Sciatic nerve (tissue), 2 donors: ENCODE measurements around the gene SMC1B. TPM values are rescaled to one million over a fixed set of nuclear protein-coding genes. Genes with fewer than 3 reads are reported as not detected.
"Not testable (repeated sequence)": the region's sequence is repeated elsewhere in the genome, so short reads cannot be mapped to it uniquely, and the experiment has no call there.

Experiments
- ATAC-seq: fragments of 200-7000 bp; cut with Tn5 transposase; one replicate; pipeline ENCODE4 v1.9.1; 2020; ENCODE audit warnings: mild to moderate bottlenecking, moderate library complexity
- DNase-seq: peaks from one replicate; pipeline ENCODE4 v3.0.0-alpha.2; 2020; ENCODE audit warnings: low spot score
- intact Hi-C: fragments of 100-400 bp; cut with DNase I; formaldehyde crosslinking; loops from one replicate; pipeline ENCODE4 v1.14.2; 2022
- total RNA-seq: library from RNA; stranded (reverse); fragmentation: NEBNext Ultra II Directional; extraction: Animal tissue kit (Norgen Biotek cat#: 25700); gene quantifications from one replicate; pipeline ENCODE4 v1.2.1, GENCODE V29; 2021
- donor health status: DM: no; HTN: no; CAD: no.
- donor health status: DM: no; HTN: no; CAD: no.

SMC1B gene
- total RNA-seq, 1 donor from 2014 or later = not detected

DNA sequence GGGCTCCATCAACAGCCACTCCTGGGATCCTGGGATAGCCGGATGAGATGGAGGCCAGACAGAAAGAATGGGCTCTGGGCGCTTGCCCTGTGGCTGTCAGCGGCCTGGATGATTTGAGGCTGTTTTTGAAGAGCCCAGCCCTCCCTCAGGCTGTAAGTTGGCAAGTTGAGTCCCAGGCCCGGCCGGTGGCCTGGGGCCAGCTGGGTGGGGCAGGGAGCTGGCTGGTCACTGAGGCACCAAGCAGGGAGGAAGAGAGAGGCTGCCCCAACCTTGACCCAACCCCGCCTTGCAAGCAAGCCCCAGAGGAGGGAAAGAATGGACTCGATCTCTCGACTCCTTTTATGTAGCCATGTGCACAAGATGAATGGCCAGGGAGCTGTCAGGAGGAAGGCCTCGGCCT lies 35.0 kb upstream of the SMC1B start:
- DNase-seq (peak; percentile 81), ATAC-seq (peak; percentile 81)
- intact Hi-C loops = no loop called here

DNA sequence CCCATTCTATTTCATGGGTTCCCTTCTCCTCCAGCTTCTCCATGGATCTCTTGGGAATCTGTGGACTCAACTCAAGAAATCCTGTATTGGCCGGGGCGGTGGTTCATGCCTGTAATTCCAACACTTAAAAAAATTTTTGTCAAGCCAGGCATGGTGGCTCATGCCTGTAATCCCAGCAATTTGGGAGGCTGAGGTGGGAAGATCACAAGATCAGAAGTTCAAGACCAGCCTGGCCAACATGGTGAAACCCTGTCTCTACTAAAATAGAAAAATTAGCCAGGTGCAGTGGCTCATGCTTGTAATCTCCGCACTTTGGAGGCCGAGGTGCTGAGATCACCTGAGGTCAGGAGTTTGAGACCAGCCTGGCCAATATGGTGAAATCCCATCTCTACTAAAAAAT lies 34.2 kb upstream of the SMC1B start:
- DNase-seq, ATAC-seq, intact Hi-C loops: not testable (repeated sequence)

DNA sequence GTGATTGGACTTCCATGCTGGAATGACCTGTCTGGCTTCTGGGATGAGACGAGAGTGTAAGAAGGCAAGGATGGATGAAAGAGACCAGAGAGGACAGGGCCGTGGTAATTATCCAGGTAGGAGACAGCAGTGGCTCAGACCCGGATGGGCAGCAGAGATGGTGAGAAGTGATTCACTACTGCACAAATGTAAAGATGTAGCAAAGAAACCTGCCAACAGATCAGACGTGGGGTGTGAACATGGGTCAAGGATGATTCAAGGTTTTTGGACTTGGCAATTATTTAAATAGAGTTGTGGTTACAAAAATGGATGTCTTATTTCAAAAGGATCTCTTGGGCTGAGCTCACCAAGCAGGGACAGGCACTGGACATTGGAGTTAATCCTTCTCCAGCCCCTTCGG lies 32.8 kb upstream of the SMC1B start:
- ATAC-seq (no peak), DNase-seq (no peak)
- intact Hi-C loops = no loop called here

DNA sequence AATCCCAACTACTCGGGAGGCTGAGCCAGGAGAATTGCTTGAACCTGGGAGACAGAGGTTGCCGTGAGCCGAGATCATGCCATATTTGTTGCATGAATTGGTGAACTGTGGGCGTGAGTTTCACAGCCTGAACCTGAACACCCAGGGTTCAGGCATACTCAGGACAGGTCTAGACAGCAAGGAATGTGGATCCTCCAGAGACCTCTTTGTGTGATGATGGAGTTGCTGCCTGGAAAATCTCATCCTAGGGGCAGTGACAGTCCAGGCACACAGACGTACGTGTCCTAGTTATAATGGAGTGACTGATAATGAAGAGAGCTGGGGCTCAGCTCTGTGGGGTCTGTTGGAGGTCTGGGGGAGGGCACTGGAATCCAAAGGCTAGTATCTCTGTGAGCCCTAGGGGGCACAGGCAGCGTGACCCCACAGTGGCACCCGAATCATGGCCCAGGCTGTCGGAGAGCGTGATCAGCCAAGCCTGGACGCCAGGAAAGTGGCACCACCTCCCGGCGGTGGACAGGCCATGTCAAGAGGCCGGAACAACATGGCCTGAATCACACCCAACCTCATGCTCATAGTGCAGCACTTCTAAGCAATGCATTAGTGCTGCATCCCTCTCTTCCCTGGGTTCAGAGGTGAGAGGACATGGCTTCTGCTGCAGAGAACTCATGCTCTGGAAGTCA lies 31.8 kb upstream of the SMC1B start:
- ATAC-seq (no peak), DNase-seq (no peak)
- intact Hi-C loops = no loop called here

DNA sequence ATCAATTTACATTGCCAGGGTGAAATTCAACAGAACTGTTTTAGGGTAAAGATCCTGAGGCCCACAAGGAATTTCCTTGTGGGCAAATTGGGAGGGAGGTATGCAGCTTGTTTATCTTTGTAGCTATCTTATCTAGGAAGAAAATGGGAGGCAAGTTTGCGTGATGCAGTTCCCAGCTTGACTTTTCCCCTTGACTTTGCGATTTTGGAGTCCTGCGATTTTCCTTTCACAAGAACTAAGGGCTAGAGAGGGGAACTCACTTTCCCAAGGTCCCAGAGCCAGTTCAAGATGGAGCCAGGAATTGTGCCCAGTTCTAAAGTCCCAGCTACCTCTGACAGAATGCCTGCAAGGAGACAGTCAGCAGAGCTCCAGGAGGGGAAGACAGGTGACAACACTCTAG lies 30.8 kb upstream of the SMC1B start:
- DNase-seq = no peak
- intact Hi-C loops = no loop called here
- no peak for ATAC-seq

DNA sequence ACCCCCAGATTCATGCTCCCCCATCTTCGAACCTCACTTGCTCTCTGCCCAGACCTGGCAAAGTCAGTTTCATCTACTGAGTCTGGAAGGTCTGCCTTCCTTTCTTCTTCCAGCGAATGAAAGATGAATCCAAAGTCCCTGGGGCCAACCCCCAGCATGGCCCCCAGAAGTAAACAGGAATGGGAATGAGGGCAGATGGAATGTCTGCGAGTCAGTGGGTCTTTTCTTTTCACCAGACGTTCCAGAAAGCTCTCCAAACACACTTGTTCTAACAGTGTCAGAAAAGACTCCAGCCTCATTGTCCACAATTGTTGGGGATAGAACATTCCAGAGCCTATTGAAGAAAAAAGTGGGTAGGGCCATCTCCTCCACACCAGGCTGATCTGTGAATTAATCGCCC lies 28.7 kb upstream of the SMC1B start:
- ATAC-seq = no peak
- no peak for DNase-seq
- intact Hi-C loops = no loop called here

DNA sequence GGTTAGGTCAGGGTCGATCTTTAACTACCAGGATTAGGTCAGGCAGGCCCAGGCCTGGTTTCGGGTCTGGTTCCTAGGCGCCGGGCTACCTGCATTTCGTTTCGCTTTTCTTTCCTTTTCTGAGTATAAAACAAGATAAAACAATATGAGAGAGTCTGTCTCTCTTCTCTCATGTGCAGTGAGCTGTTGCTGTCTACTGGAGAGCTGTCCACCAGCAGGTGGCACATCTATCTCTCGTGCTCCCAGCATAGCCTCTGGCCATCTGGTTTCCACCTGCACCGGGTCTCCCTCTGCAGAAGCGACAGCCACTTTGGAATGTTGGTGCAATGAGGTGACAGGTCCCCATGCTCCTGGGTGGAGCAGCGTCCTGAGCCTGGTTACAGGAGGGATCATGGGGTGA lies 27.7 kb upstream of the SMC1B start:
- ATAC-seq (peak; percentile 95), DNase-seq (peak; percentile 79)
- intact Hi-C loops = no loop called here

DNA sequence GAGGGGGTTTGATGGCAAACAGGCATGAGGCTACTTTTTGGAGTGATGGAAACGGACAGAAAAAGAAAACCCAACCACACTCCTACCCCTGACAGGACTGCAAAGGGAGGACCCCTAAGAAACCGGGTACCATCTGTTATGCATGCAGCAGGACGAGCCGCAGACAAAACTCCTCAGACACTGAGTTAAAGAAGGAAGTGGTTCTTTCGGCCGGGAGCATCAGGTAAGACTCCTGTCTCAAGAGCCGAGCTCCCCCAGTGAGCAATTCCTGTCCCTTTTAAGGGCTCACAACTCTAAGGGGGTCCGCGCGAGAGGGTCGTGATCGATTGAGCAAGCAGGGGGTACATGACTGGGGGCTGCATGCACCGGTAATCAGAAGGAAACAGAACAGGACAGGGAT lies 27.3 kb upstream of the SMC1B start:
- ATAC-seq, intact Hi-C loops, DNase-seq: not testable (repeated sequence)

DNA sequence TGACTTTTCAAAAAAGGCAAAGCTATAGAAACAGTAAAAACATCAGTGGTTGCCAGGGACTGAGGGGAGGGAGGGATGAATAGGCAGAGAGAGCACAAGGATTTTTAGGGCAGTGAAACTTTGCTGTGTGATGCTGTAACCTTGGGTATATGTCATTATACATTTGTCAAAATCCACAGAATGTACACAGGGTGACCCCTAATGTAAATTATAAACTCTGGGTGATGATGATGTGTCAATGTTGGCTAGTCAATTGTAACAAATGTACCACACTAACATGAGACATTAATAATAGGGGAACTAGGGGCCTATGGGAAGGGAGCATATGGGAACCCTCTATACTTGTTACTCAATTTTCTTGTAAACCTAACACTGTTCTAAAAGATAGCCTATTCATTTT lies 24.9 kb upstream of the SMC1B start:
- intact Hi-C loops = no loop called here
- ATAC-seq = no peak
- DNase-seq = no peak

DNA sequence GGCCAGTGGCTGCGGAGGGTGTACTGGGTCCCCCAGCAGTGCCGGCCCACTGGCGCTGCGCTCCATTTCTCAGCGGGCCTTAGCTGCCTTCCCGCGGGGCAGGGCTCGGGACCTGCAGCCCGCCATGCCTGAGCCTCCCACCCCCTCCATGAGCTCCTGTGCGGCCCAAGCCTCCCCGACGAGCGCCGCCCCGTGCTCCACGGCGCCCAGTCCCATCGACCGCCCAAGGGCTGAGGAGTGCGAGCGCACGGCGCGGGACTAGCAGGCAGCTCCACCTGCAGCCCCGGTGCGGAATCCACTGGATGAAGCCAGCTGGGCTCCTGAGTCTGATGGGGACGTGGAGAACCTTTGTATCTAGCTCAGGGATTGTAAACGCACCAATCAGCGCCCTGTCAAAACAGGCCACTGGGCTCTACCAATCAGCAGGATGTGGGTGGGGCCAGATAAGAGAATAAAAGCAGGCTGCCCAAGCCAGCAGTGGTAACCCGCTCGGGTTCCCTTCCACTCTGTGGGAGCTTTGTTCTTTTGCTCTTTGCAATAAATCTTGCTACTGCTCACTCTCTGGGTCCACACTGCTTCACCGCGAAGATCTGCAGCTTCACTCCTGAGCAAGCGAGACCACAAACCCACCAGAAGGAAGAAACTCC lies 23.6 kb upstream of the SMC1B start:
- ATAC-seq, intact Hi-C loops: not testable (repeated sequence)

DNA sequence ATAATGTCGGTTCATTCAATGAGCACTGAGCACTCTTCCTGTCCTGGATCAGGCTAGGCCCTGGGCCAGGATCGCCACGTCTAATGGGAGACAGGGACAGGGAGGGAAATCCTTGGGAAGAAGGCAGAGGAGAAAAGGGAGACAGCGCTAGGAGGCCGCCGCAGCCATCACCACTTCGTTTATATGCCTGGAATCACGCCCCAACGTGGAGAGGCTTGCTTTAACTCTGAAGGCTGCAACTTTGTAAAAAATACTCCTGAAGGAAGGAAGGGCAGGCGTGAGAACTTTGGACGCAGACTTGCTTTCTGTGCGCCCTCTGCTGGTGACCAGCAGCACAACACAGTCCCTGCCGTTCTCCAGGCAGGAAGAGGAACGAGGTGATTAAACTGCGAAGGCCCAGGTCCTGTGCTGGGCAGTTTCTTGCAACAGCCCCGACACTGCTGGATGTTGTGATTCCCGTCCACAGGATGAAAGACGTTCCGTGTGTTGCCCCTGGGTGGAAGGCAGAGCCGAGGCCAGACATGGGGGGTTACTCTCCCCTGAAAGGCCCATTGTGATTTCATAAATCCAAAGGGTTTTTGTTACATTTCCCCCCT lies 22.2 kb upstream of the SMC1B start:
- intact Hi-C loops = loop anchor here (2.0 kb wide), 1 partner anchor 167 kb away; no protein-coding TSS in a partner anchor
- DNase-seq (peak; percentile 93), ATAC-seq (peak; percentile 93)

More for the DNA sequence above, 23.6 kb upstream of the SMC1B start:
- DNase-seq = not testable (repeated sequence)

DNA sequence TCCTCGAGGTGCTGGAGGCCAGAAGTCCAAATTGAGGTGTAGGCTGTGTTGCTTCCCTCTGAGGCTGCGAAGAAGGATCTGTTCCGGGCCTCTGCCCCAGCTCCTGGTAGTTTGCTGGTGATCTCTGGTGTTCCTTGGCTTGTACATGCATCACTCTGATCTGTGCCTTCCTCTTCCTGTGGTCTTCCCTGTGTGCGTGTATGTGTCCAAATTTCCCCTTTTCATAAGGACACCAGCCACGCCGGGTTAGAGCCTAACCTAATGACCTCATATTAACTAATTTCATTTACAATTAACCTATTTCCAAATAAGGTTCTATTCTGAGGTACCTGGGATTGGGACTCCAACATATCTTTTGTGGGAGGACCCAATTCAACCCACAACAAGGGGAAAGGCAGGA lies 21.6 kb upstream of the SMC1B start:
- intact Hi-C loops = loop anchor here (2.0 kb wide), 1 partner anchor 166 kb away; no protein-coding TSS in a partner anchor
- ATAC-seq (no peak), DNase-seq (no peak)

DNA sequence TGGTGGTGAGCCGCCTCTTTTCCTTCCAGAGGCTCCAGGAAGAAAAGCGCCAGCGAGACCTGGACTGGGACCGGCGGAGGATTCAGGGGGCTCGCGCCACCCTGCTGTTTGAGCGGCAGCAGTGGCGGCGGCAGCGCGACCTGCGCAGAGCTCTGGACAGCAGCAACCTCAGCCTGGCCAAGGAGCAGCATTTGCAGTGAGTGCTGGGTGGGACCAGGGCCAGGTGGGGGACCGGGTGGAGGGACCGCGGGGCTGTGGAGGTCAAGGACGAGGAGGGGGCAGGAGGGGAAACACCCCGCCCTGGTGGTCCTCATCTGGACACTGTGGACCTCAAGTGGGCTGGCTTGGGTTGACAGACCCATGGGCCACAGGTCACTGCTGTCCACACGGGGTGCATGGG lies 17.5 kb upstream of the SMC1B start:
- intact Hi-C loops = no loop called here
- no peak for ATAC-seq
- DNase-seq = peak; percentile 54

DNA sequence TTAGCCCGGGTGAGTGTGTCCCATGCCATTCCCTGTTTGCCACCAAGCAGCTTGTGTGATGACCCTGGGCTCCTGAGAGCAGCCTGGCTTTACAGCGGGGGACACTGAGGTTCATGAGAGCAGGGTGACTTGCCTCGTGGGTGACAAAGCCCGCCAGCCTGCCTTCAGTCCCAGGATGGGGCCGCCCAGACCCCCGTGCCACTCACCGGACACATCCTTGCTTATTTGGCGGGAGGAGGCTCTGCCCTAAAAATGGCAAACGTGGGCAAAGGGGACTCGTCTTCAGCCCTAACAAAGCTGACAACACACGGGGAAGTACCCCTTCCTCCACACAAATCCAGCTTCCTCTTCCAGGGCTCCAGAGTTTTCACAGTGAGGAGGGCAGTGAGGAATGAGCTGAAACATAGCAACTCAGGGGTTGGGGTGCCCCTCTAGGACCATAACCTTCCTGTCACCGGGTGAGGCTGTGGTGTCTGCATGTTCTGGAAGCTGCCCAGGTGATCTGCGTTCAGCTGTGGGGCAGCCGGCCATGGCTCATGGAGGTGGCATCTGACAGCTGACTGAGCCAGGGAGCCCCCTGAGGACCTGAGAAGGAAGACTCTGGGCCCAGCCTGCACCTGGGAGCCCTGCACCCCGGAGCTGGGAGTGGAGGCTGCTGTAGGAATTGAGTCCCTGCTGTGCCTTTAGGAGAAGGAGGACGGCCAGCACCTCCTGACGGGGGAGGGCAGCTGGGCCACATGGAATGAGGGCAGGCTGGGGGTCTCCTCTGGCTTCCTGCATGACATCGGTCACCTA lies 16.8 kb upstream of the SMC1B start:
- DNase-seq (peak; percentile 51), ATAC-seq (no peak)
- intact Hi-C loops = no loop called here

DNA sequence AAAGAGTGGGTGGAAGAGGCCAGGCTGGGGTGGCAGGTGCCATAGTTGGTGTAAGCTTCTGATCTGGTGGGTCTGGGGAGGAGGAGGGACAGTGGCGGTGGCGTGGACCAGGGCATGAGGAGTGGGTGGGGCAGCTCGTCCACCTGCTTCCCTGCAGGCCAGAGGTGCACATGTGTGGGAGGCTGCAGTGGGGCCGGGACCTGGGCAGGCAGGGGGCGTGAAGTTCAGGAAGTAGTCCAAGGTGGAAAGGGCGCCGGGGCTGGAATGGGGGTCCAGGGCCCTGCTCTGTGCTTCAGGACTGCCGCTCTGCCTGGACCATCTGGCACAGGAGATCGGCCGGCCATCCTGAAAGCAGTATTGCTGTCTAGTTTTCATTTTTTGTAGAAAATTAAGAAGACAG lies 16.0 kb upstream of the SMC1B start:
- ATAC-seq (no peak), DNase-seq (no peak)
- intact Hi-C loops = no loop called here

DNA sequence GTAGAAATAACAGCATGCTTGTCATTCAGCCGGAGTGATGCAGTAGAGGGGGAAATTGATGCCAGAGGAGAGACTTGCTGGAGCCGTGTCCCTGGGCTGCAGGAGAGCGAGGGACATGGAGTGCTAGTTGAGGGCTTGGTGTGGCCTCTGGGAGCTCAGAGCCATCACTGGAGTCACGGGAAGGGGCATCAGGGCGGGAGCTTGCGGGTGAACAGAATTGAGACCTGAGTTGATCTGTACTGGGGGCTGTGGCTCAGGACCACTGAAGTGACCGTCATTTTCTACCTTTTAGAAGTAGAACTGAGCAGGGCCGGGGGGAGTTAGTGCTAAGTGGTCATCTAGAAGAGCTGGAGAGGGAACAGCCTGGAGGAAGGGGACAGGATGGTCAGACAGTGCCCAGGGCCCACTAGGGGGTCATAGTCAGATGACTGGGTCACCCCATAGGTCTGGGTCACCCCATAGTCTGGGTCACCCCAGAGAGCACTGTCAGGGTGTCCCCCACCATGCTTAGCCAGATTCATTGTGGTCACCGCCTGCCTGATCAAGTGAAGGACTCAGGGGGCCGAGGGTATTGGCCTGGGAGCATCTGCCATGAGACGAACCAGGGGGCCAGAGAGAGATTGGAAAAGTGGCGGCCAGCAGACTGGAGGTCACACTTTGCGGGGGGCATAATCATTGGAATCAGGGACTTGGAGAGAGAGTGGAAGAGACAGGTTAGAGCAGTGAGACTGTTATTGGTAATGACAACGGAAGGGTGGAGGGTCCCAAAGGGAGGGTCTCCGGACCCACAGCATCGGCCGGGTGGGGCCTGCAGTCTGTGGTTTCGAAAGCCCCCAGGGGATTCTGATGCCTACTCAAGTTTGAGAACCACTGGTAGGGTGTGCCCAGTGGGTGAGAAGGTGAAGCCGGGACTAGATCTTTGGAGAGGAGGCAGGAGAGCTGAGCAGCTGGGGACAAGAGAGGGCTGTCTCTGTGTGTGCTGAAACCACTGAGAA lies 15.3 kb upstream of the SMC1B start:
- no peak for DNase-seq
- intact Hi-C loops = no loop called here
- ATAC-seq = no peak

DNA sequence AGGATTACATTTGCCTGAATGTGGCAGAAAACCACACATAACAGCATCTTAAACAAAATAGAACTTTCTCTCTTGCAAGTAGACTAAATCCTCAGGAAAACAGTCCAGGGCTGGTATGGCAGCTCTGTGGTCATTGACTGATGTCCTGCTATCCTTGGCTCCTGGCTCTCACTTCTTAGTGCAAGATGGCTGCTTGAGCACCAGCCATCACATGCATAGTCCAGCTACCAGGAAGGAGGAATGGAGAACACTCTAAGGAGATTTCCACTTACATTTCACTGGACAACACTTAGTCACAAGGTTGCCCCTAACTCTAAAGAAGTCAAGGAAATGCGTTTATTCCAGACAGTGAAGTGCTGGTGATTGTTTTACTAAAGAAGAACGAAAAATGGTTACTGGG lies 13.7 kb upstream of the SMC1B start:
- intact Hi-C loops = no loop called here
- DNase-seq (no peak), ATAC-seq (no peak)

DNA sequence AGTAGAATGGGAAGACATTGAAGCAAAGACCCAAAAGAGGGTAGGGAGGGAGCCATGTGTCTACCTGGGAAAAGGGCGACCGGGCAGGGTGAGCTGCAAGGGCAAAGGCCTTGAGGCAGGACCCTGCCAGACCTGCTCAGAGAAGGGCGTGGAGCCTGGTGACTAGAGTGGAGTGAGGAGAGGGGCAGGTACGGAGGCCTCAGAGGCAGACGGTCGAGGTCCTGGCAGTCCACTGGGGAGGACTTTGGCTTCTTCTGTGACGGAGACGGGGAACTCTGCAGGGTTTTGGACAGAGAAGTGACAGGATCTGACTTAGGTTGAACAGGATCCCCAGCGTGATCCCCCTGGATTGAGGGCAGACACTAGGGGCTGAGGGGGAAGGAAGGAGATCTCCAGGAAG lies 13.0 kb upstream of the SMC1B start:
- DNase-seq = no peak
- intact Hi-C loops = no loop called here
- ATAC-seq = no peak
